Activated CD4-positive, alpha-beta T cell treated with anti-CD3 and anti-CD28 coated beads, Interleukin-2, amount 50 U/mL, for 4 hours (primary cell): ENCODE results near the gene SARDH.

Experiments
- DNase-seq, 2 experiments: peaks; one replicate each; pipeline ENCODE4 v3.0.0-alpha.2; 2020

The SARDH gene

GRCh38 chr9:133664173-133665050, 73.7 kb downstream of the SARDH start:
- DNase-seq = no peak

- DNase-seq = no peak
Observed at GRCh38 chr9:133661846-133662540, 76.2 kb downstream of the SARDH start.

- no peak for DNase-seq
Observed at GRCh38 chr9:133659516-133659915, 78.6 kb downstream of the SARDH start.

GRCh38 chr9:133658442-133659431, 79.4 kb downstream of the SARDH start:
- no peak for DNase-seq

- no peak for DNase-seq
Observed at GRCh38 chr9:133657120-133657661, 81.0 kb downstream of the SARDH start.

- DNase-seq = peak; percentile 39 to 40
Observed at GRCh38 chr9:133656211-133657119, 81.7 kb downstream of the SARDH start.

- no peak for DNase-seq
Observed at GRCh38 chr9:133655701-133656100, 82.5 kb downstream of the SARDH start.

GRCh38 chr9:133654736-133655657, 83.2 kb downstream of the SARDH start:
- DNase-seq = no peak

- DNase-seq = no peak
Observed at GRCh38 chr9:133653638-133654037, 84.5 kb downstream of the SARDH start.

- no peak for DNase-seq
Observed at GRCh38 chr9:133650026-133650425, 88.1 kb downstream of the SARDH start.

- no peak for DNase-seq
Observed at GRCh38 chr9:133649194-133649593, 89.0 kb downstream of the SARDH start.

GRCh38 chr9:133647765-133648469, 90.2 kb downstream of the SARDH start:
- no peak for DNase-seq

- DNase-seq = no peak
Observed at GRCh38 chr9:133647148-133647547, 91.0 kb downstream of the SARDH start.

- DNase-seq = no peak
Observed at GRCh38 chr9:133645021-133645765, 93.0 kb downstream of the SARDH start.

- no peak for DNase-seq
Observed at GRCh38 chr9:133643978-133644760, 94.0 kb downstream of the SARDH start.

- DNase-seq = no peak
Observed at GRCh38 chr9:133643362-133643755, 94.8 kb downstream of the SARDH start.

- DNase-seq = no peak
Observed at GRCh38 chr9:133642708-133643361, 95.3 kb downstream of the SARDH start.
